Fibroblast of lung (primary cell): ENCODE results near the gene PNPLA7.

Experiments used
- EZH2 ChIP-seq: IDR thresholded peaks from 2 replicates; pipeline ENCODE4 v1.5.1; 2012; ENCODE audit warnings: low read length, control low read depth, mild to moderate bottlenecking; ENCODE audit errors: missing control alignments
- TF ChIP-seq, protein P1 (sequence below), 2 donors: IDR thresholded peaks in 1 of 2; conservative IDR thresholded peaks in 1 of 2; 1 replicate in 1 of 2; 2 replicates in 1 of 2; pipeline ENCODE4 v1.5.1; 2011 to 2012; ENCODE audit warnings: low read length in 2 of 2, control low read depth in 1 of 2, inconsistent platforms in 1 of 2, low read depth in 1 of 2, mild to moderate bottlenecking in 1 of 2

GRCh38 chr9:137448602-137448962 lies 101.6 kb downstream of the PNPLA7 start:
- TF ChIP-seq, protein P1, sequence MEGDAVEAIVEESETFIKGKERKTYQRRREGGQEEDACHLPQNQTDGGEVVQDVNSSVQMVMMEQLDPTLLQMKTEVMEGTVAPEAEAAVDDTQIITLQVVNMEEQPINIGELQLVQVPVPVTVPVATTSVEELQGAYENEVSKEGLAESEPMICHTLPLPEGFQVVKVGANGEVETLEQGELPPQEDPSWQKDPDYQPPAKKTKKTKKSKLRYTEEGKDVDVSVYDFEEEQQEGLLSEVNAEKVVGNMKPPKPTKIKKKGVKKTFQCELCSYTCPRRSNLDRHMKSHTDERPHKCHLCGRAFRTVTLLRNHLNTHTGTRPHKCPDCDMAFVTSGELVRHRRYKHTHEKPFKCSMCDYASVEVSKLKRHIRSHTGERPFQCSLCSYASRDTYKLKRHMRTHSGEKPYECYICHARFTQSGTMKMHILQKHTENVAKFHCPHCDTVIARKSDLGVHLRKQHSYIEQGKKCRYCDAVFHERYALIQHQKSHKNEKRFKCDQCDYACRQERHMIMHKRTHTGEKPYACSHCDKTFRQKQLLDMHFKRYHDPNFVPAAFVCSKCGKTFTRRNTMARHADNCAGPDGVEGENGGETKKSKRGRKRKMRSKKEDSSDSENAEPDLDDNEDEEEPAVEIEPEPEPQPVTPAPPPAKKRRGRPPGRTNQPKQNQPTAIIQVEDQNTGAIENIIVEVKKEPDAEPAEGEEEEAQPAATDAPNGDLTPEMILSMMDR (conservative IDR thresholded peaks at IDR 0.05 in 1 of 2, IDR thresholded peaks at IDR 0.05 in 1 of 2; ENCODE audit: low read depth in 1 of 2, low read length in 2 of 2), result no peak
- no peak for TF ChIP-seq EZH2
